B cell (primary cell): ENCODE measurements around the gene SYT6. TPM values are rescaled to one million over a fixed set of nuclear protein-coding genes. Genes with fewer than 3 reads are reported as not detected.

ENCODE experiments used
- ATAC-seq: fragments of 200-7000 bp; cut with Tn5 transposase; one replicate; pipeline ENCODE4 v1.10.0; 2021; ENCODE audit warnings: low read depth, mild to moderate bottlenecking, moderate number of reproducible peaks, moderate library complexity
- CTCF ChIA-PET: fragments of 350-600 bp; sonication (Branson Sonifier 250); formaldehyde crosslinking; loops from one replicate; lab custom pipeline; 2021; ENCODE audit warnings: antibody characterized with exemption, inconsistent platforms; lab: Charles Lee
- POLR2A ChIA-PET: fragments of 350-600 bp; sonication (Branson Sonifier 250); formaldehyde crosslinking; loops from one replicate; lab custom pipeline; 2021; ENCODE audit warnings: antibody characterized with exemption; lab: Charles Lee
- DNase-seq: peaks from one replicate; pipeline ENCODE4 v3.0.0; 2013
- H2AFZ ChIP-seq: 2 replicates; pipeline ENCODE4 v1.6.1; 2012; ENCODE audit warnings: mild to moderate bottlenecking, low read depth, low read length; ENCODE audit not compliant: insufficient read depth, poor library complexity, severe bottlenecking
- H3K27ac ChIP-seq, 2 donors: 1 replicate in 1 of 2; 2 replicates in 1 of 2; pipeline ENCODE4 v1.5.1; 2012 to 2013; ENCODE audit warnings: low read length in 2 of 2, mild to moderate bottlenecking in 2 of 2, moderate library complexity in 1 of 2
- H3K27me3 ChIP-seq, 4 experiments: fragments of 200-600 bp in 1 of 4; sonication (generic) in 1 of 4; replicated peaks in 1 of 4; 1 replicate in 2 of 4; 2 replicates in 2 of 4; pipeline versions ENCODE4 v1.6.1 to v1.7.0; 2013 to 2016; ENCODE audit warnings: low read length in 3 of 4, mild to moderate bottlenecking in 2 of 4, mixed read lengths in 1 of 4, moderate library complexity in 1 of 4; ENCODE audit not compliant: insufficient read depth in 4 of 4, control insufficient read depth in 3 of 4; ENCODE audit errors: control extremely low read depth in 1 of 4
- H3K36me3 ChIP-seq, 2 experiments: replicated peaks in 1 of 2; 1 replicate in 1 of 2; 2 replicates in 1 of 2; pipeline versions ENCODE4 v1.6.1 to v1.7.1; 2013; ENCODE audit warnings: low read length in 1 of 2; ENCODE audit not compliant: insufficient read depth in 2 of 2, control insufficient read depth in 1 of 2; ENCODE audit errors: control extremely low read depth in 1 of 2, extremely low read depth in 1 of 2
- H3K4me1 ChIP-seq, 2 donors: fragments of 200-600 bp in 1 of 2; sonication (generic) in 1 of 2; 1 replicate in 1 of 2; 2 replicates in 1 of 2; pipeline versions ENCODE4 v1.5.1 to v1.6.1; 2013 to 2017; ENCODE audit warnings: low read length in 2 of 2; ENCODE audit not compliant: control insufficient read depth in 2 of 2, insufficient read depth in 2 of 2
- H3K4me2 ChIP-seq: replicated peaks from 2 replicates; pipeline ENCODE3; 2012; ENCODE audit warnings: mild to moderate bottlenecking, low read depth, low read length; ENCODE audit not compliant: poor library complexity, severe bottlenecking
- H3K4me3 ChIP-seq, 5 experiments: fragments of 200-600 bp in 1 of 5; sonication (generic) in 1 of 5; 1 replicate in 3 of 5; 2 replicates in 2 of 5; pipeline versions ENCODE4 v1.5.1 to v1.7.0; 2011 to 2016; ENCODE audit warnings: low read length in 4 of 5, mild to moderate bottlenecking in 4 of 5, low read depth in 2 of 5, control low read depth in 1 of 5, moderate library complexity in 1 of 5; ENCODE audit not compliant: insufficient read depth in 1 of 5; ENCODE audit errors: control extremely low read depth in 1 of 5, extremely low read depth in 1 of 5
- H3K79me2 ChIP-seq: fragments of 200-600 bp; sonication (generic); one replicate; pipeline ENCODE4 v1.6.0; 2016; ENCODE audit warnings: low read length; ENCODE audit not compliant: control insufficient read depth, insufficient read depth
- H3K9ac ChIP-seq: fragments of 200-600 bp; sonication (generic); 2 replicates; pipeline ENCODE4 v1.6.1; 2017; ENCODE audit warnings: mild to moderate bottlenecking, low read length, moderate library complexity
- H3K9me3 ChIP-seq, 3 donors: one replicate each; pipeline versions ENCODE4 v1.6.1 to v1.7.1; 2013; ENCODE audit warnings: low read length in 2 of 3; ENCODE audit not compliant: control insufficient read depth in 2 of 3, insufficient read depth in 1 of 3; ENCODE audit errors: control extremely low read depth in 1 of 3
- H4K20me1 ChIP-seq: 2 replicates; pipeline ENCODE4 v1.6.0; 2012; ENCODE audit warnings: mild to moderate bottlenecking, low read length; ENCODE audit not compliant: insufficient read depth, control insufficient read depth, poor library complexity, severe bottlenecking
- H3K27ac Mint-ChIP-seq: one replicate; pipeline ENCODE4 v1.8.0; 2021; ENCODE audit warnings: mixed read lengths
- H3K27me3 Mint-ChIP-seq: one replicate; pipeline ENCODE4 v1.8.0; 2021; ENCODE audit warnings: mixed read lengths
- H3K4me1 Mint-ChIP-seq: one replicate; pipeline ENCODE4 v1.8.0; 2021; ENCODE audit warnings: mixed read lengths
- H3K4me3 Mint-ChIP-seq: one replicate; pipeline ENCODE4 v1.8.0; 2021; ENCODE audit warnings: mixed read lengths
- H3K9me3 Mint-ChIP-seq: one replicate; pipeline ENCODE4 v1.8.0; 2022; ENCODE audit warnings: mixed read lengths; ENCODE audit not compliant: insufficient read depth
- CTCF ChIP-seq: fragments of 200-600 bp; IDR thresholded peaks from one replicate; pipeline ENCODE4 v1.8.0; 2022; ENCODE audit warnings: antibody characterized with exemption, mild to moderate bottlenecking
- EZH2 ChIP-seq: IDR thresholded peaks from 2 replicates; pipeline ENCODE4 v1.6.1; 2012; ENCODE audit warnings: borderline replicate concordance, low read depth, mild to moderate bottlenecking, moderate library complexity, low read length; ENCODE audit not compliant: insufficient read depth, poor library complexity, severe bottlenecking
- WGBS: methylation state at CpG from one replicate; pipeline ENCODE4 v1.1.5; 2013; ENCODE audit warnings: missing lambda C conversion rate; ENCODE audit not compliant: insufficient coverage; 5-methylcytosine and 5-hydroxymethylcytosine counted together
- intact Hi-C: fragments of 100-400 bp; cut with micrococcal nuclease; formaldehyde crosslinking; loops from one replicate; pipeline ENCODE4 v1.10.0; 2022
- polyA plus RNA-seq: library from polyadenylated mRNA; depleted of rRNA; stranded (reverse); fragments of >200 nt; gene quantifications from 2 replicates; pipeline ENCODE4 v1.2.3, GENCODE V29; 2012
- total RNA-seq, 2 donors: library from RNA; stranded (reverse); fragments of 120-200 nt in 1 of 2; gene quantifications; 1 replicate in 1 of 2; 2 replicates in 1 of 2; pipeline versions ENCODE4 v1.2.3 to v1.2.4, GENCODE V29; 2013 to 2022

SYT6 gene
- total and polyA plus RNA-seq, 2 donors (not counting 1 experiment from before 2014, with no cell fraction given): not detected

- no peak overlapping the region for H2AFZ ChIP-seq
- ATAC-seq (no peak), DNase-seq (no peak)
- H3K9me3 Mint-ChIP-seq: peaks cover 7% of the 10 kb centered on the region
- H4K20me1 ChIP-seq: no peaks in the 10 kb centered on the region
- no peaks in the 10 kb centered on the region for H3K27me3 ChIP-seq
- H3K27ac ChIP-seq: no peak overlapping the region
- H3K36me3 ChIP-seq: no peaks in the 10 kb centered on the region
- no peaks in the 10 kb centered on the region for H3K4me1 Mint-ChIP-seq
- CTCF ChIA-PET: no interaction called here
- no peak overlapping the region for H3K9ac ChIP-seq
- no peak overlapping the region for H3K4me3 ChIP-seq
- no peaks in the 10 kb centered on the region for H3K4me1 ChIP-seq
- no peak overlapping the region for H3K4me3 Mint-ChIP-seq
- H3K79me2 ChIP-seq: no peaks in the 10 kb centered on the region
- no peak overlapping the region for H3K4me2 ChIP-seq
- no peak overlapping the region for H3K27ac Mint-ChIP-seq
- POLR2A ChIA-PET: no interaction called here
- H3K27me3 Mint-ChIP-seq: peaks cover 14% of the 10 kb centered on the region
- intact Hi-C loops: no loop called here
- TF ChIP-seq EZH2 (no peak), CTCF (no peak)
- peaks cover 0 to 12% (median 9%) of the 10 kb centered on the region in 3 donors for H3K9me3 ChIP-seq
Observed at GRCh38 chr1:114063544-114063943, 90.1 kb downstream of the SYT6 start.

GRCh38 chr1:114062477-114063099, 91.1 kb downstream of the SYT6 start:
- no peak overlapping the region for H3K4me3 ChIP-seq
- intact Hi-C loops: no loop called here

More at GRCh38 chr1:114062477-114063099, 91.1 kb downstream of the SYT6 start:
- 47% methylated on average over 3 of the region's 8 CpGs for WGBS
- Histone ChIP-seq H3K79me2 (no peaks in the 10 kb centered on the region), H4K20me1 (no peaks in the 10 kb centered on the region), H3K9ac (no peak overlapping the region), H3K27me3 (no peaks in the 10 kb centered on the region), H3K4me2 (no peak overlapping the region), H2AFZ (no peak overlapping the region), H3K4me1 (no peaks in the 10 kb centered on the region), H3K9me3 (peaks cover 0 to 12% (median 9%) of the 10 kb centered on the region in 3 donors), H3K36me3 (no peaks in the 10 kb centered on the region), H3K27ac (no peak overlapping the region)
- TF ChIP-seq EZH2 (no peak), CTCF (no peak)
- H3K9me3 Mint-ChIP-seq: peaks cover 7% of the 10 kb centered on the region
- H3K27ac Mint-ChIP-seq: no peak overlapping the region
- H3K4me1 Mint-ChIP-seq: no peaks in the 10 kb centered on the region
- POLR2A ChIA-PET: no interaction called here
- ATAC-seq: no peak
- CTCF ChIA-PET: no interaction called here
- no peak overlapping the region for H3K4me3 Mint-ChIP-seq
- DNase-seq: no peak
- H3K27me3 Mint-ChIP-seq: peaks cover 19% of the 10 kb centered on the region
